CD4-positive, alpha-beta memory T cell (primary cell): ENCODE measurements around the gene TRMT5. TPM values are rescaled to one million over a fixed set of nuclear protein-coding genes. Genes with fewer than 3 reads are reported as not detected.

Experiments used
- CTCF ChIA-PET: fragments of 350-600 bp; sonication (Branson Sonifier 250); formaldehyde crosslinking; loops from one replicate; lab custom pipeline; 2021; ENCODE audit warnings: inconsistent platforms; ENCODE audit not compliant: partially characterized antibody; lab: Charles Lee
- POLR2A ChIA-PET: fragments of 350-600 bp; sonication (Branson Sonifier 250); formaldehyde crosslinking; loops from one replicate; lab custom pipeline; 2021; ENCODE audit not compliant: partially characterized antibody; lab: Charles Lee
- DNase-seq, 5 donors: peaks; one replicate each; pipeline versions ENCODE4 v3.0.0 to v3.0.0-alpha.2; 2020 to 2022; ENCODE audit warnings: mixed read lengths in 1 of 5
- H3K27ac ChIP-seq: one replicate; pipeline ENCODE4 v1.7.0; 2013; ENCODE audit warnings: low read depth, low read length
- H3K27me3 ChIP-seq: 2 replicates; pipeline ENCODE4 v1.7.0; 2013; ENCODE audit warnings: mild to moderate bottlenecking, low read length, moderate library complexity; ENCODE audit not compliant: insufficient read depth
- H3K36me3 ChIP-seq: 2 replicates; pipeline ENCODE4 v1.7.0; 2013; ENCODE audit warnings: mild to moderate bottlenecking, low read length, moderate library complexity; ENCODE audit not compliant: insufficient read depth
- H3K4me1 ChIP-seq: 2 replicates; pipeline ENCODE4 v1.7.0; 2013; ENCODE audit warnings: mild to moderate bottlenecking, low read length, moderate library complexity; ENCODE audit not compliant: insufficient read depth
- H3K4me3 ChIP-seq, 2 donors: one replicate each; pipeline ENCODE4 v1.7.0; 2013; ENCODE audit warnings: low read length in 2 of 2, mild to moderate bottlenecking in 1 of 2
- H3K9me3 ChIP-seq, 2 donors: one replicate each; pipeline ENCODE4 v1.7.0; 2013; ENCODE audit warnings: low read length in 2 of 2, control low read depth in 1 of 2; ENCODE audit not compliant: control insufficient read depth in 1 of 2
- H3K27ac Mint-ChIP-seq, 7 donors: one replicate each; pipeline ENCODE4 v1.8.0; 2020 to 2021; ENCODE audit warnings: mixed read lengths in 7 of 7, mild to moderate bottlenecking in 6 of 7, inconsistent platforms in 3 of 7, moderate library complexity in 3 of 7
- H3K27me3 Mint-ChIP-seq, 2 donors: one replicate each; pipeline ENCODE4 v1.8.0; 2020 to 2021; ENCODE audit warnings: mixed read lengths in 2 of 2
- H3K36me3 Mint-ChIP-seq, 2 donors: one replicate each; pipeline ENCODE4 v1.8.0; 2020 to 2021; ENCODE audit warnings: mixed read lengths in 2 of 2, inconsistent platforms in 1 of 2, mild to moderate bottlenecking in 1 of 2
- H3K4me1 Mint-ChIP-seq, 4 donors: one replicate each; pipeline ENCODE4 v1.8.0; 2020 to 2021; ENCODE audit warnings: mixed read lengths in 4 of 4, mild to moderate bottlenecking in 1 of 4
- H3K4me3 Mint-ChIP-seq, 8 donors: one replicate each; pipeline ENCODE4 v1.8.0; 2020 to 2021; ENCODE audit warnings: mixed read lengths in 8 of 8, mild to moderate bottlenecking in 7 of 8, moderate library complexity in 6 of 8, inconsistent platforms in 3 of 8
- H3K9me3 Mint-ChIP-seq, 8 donors: one replicate each; pipeline ENCODE4 v1.8.0; 2020 to 2021; ENCODE audit warnings: mixed read lengths in 8 of 8, mild to moderate bottlenecking in 5 of 8, inconsistent platforms in 3 of 8, moderate library complexity in 1 of 8
- intact Hi-C: fragments of 100-400 bp; cut with micrococcal nuclease; formaldehyde crosslinking; loops from one replicate; pipeline ENCODE4 v1.15.1; 2023
- polyA plus RNA-seq, 2 donors: library from polyadenylated mRNA; unstranded; fragments of 300-500 nt; fragmentation: Illumina TruSeq; gene quantifications; one replicate each; pipeline ENCODE4 v1.2.3, GENCODE V29; 2021
- total RNA-seq, 2 experiments: library from RNA; stranded (reverse); gene quantifications; one replicate each; pipeline ENCODE4 v1.2.3, GENCODE V29; 2021

The TRMT5 gene
- total and polyA plus RNA-seq, 4 experiments from 2014 or later = 4.3 to 11.8 (median 7.7) TPM

DNA sequence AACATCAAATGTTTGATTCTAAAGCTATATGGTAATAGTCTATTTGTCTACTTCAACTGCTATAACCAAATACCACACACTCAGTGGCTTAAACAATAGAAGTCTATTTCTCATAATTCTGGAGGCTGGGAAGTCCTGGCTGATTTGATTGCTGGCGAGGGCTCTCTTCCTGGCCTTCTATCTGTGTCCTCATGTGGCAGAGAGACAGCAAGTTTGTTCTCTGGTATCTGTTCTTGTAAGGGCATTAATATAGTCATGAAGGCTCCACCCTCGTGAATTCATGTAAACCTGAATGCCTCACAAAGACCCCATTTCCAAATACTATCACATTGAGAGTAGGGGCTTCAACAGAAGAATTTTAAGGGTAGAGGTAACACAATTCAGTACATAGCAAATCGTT, 34.1 kb downstream of the TRMT5 start:
- intact Hi-C loops = no loop called here
- Histone ChIP-seq H3K36me3 (no peaks in the 10 kb centered on the region), H3K27me3 (no peaks in the 10 kb centered on the region), H3K4me3 (no peak overlapping the region), H3K27ac (no peak overlapping the region), H3K4me1 (no peaks in the 10 kb centered on the region), H3K9me3 (no peaks in the 10 kb centered on the region)
- Mint-ChIP-seq H3K9me3 (peaks cover 0 to 3% (median 0%) of the 10 kb centered on the region in 8 donors), H3K4me3 (no peak overlapping the region), H3K27ac (no peak overlapping the region), H3K36me3 (peaks cover 6 to 16% of the 10 kb centered on the region in 2 donors), H3K4me1 (peaks cover 0 to 1% (median 0%) of the 10 kb centered on the region in 4 donors), H3K27me3 (no peaks in the 10 kb centered on the region)
- DNase-seq = no peak
- ChIA-PET POLR2A (no interaction called here), CTCF (interaction anchor here (0.5 kb wide), 1 partner anchor 132 kb away, joined by 3 read pairs; no protein-coding TSS in a partner anchor)

DNA sequence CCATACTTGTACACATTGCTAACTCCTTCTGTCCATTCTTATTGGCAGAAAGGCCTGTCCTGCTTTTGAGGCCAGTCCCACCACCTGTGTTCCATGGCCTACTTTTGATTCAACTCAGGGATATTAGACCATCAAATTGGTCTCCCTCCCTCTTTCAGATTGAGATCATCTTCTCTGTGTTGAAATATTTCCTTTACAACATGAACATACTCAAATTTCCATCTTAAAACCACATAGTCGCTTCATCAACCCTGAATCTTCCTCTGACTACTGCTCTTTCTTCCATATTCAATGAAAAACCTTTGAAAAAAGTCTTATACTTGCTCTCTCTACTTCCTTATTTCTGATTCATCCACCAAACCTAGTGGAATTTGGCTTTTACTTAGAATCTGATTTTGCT, 34.9 kb downstream of the TRMT5 start:
- intact Hi-C loops = no loop called here
- no peak overlapping the region for H3K27ac Mint-ChIP-seq
- Histone ChIP-seq H3K4me3 (no peak overlapping the region), H3K27ac (no peak overlapping the region), H3K9me3 (no peaks in the 10 kb centered on the region), H3K4me1 (no peaks in the 10 kb centered on the region), H3K36me3 (no peaks in the 10 kb centered on the region), H3K27me3 (no peaks in the 10 kb centered on the region)
- no peak for DNase-seq
- H3K27me3 Mint-ChIP-seq = no peaks in the 10 kb centered on the region
- H3K4me1 Mint-ChIP-seq = peaks cover 0 to 1% (median 0%) of the 10 kb centered on the region in 4 donors
- POLR2A ChIA-PET = no interaction called here
- H3K4me3 Mint-ChIP-seq = no peak overlapping the region
- H3K36me3 Mint-ChIP-seq = peaks cover 6 to 21% of the 10 kb centered on the region in 2 donors
- peaks cover 0 to 3% (median 0%) of the 10 kb centered on the region in 8 donors for H3K9me3 Mint-ChIP-seq
- CTCF ChIA-PET = no interaction called here

DNA sequence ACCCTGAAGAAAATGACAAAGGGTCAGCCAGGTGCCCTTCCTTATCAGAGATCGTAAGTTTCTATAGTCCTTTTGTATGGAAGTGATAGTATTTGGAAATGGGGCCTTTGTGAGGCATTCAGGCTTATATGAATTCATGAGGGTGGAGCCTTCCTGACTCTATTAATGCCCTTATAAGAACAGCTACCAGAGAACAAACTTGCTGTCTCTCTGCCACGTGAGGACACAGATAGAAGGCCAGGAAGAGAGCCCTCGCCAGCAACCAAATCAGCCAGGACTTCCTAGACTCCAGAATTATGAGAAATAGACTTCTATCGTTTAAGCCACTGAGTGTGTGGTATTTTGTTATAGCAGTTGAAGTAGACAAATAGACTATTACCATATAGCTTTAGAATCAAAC, 36.7 kb downstream of the TRMT5 start:
- H3K36me3 Mint-ChIP-seq = peaks cover 6 to 19% of the 10 kb centered on the region in 2 donors
- no peak overlapping the region for H3K27ac Mint-ChIP-seq
- H3K27me3 Mint-ChIP-seq = no peaks in the 10 kb centered on the region
- H3K4me1 Mint-ChIP-seq = peaks cover 0 to 1% (median under 1%) of the 10 kb centered on the region in 4 donors
- H3K4me3 Mint-ChIP-seq = no peak overlapping the region
- H3K4me3 ChIP-seq = no peak overlapping the region
- H3K4me1 ChIP-seq = no peaks in the 10 kb centered on the region
- ChIA-PET CTCF (no interaction called here), POLR2A (no interaction called here)
- H3K27ac ChIP-seq = no peak overlapping the region
- no peaks in the 10 kb centered on the region for H3K9me3 ChIP-seq
- intact Hi-C loops = no loop called here
- DNase-seq = no peak
- H3K9me3 Mint-ChIP-seq = peaks cover 0 to 4% (median 0%) of the 10 kb centered on the region in 8 donors
- H3K27me3 ChIP-seq = no peaks in the 10 kb centered on the region
- no peaks in the 10 kb centered on the region for H3K36me3 ChIP-seq

DNA sequence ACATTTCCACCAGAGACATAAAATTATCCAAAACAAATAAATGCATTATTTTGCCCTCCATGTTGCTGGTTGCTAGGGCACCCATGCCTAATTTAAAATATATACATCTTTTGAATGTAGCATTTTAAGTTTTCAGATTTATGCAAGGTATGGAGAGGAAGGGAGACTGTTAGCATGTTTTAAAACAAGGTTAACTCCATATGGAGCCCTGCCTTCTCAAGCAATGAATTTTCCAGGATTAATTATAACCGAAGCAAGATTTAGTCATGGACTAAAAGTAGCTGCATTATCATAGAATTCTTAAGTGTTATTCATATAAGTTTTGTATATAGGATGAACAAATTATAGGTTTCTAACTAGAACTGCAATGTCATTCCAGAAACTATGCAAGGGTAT, 37.2 kb downstream of the TRMT5 start:
- Mint-ChIP-seq H3K36me3 (peaks cover 6 to 20% of the 10 kb centered on the region in 2 donors), H3K27me3 (no peaks in the 10 kb centered on the region), H3K27ac (no peak overlapping the region), H3K9me3 (peaks cover 0 to 4% (median 0%) of the 10 kb centered on the region in 8 donors), H3K4me1 (peaks cover 0 to 2% (median under 1%) of the 10 kb centered on the region in 4 donors), H3K4me3 (no peak overlapping the region)
- CTCF ChIA-PET = interaction anchor here (0.6 kb wide), 1 partner anchor 109 kb away, joined by 3 read pairs; no protein-coding TSS in a partner anchor
- no peaks in the 10 kb centered on the region for H3K27me3 ChIP-seq
- no peaks in the 10 kb centered on the region for H3K9me3 ChIP-seq
- intact Hi-C loops = no loop called here
- H3K4me1 ChIP-seq = no peaks in the 10 kb centered on the region
- no peak for DNase-seq
- H3K4me3 ChIP-seq = no peak overlapping the region
- no peak overlapping the region for H3K27ac ChIP-seq
- POLR2A ChIA-PET = no interaction called here
- no peaks in the 10 kb centered on the region for H3K36me3 ChIP-seq

DNA sequence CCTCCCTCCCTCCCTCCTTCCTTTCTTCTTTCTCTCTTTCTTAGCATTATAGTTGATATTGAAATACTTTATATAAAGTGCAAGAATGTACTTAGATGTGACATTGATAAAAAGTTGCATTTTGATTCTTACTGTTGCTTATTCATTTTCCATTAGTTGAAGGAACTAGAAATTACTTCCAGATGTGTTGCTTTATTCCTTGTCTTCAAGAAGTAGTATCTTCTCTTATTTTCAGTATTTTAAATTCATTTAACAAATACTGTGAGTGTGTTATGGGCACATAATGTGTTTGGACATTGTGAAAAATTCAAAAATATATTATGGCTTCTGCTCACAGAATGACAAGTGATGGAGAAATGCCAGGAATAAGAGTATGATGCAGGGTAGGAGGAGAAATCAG, 45.6 kb downstream of the TRMT5 start:
- intact Hi-C loops = no loop called here
- no peak overlapping the region for H3K27ac Mint-ChIP-seq
- H3K27me3 Mint-ChIP-seq = no peaks in the 10 kb centered on the region
- CTCF ChIA-PET = no interaction called here
- H3K4me3 Mint-ChIP-seq = no peak overlapping the region
- no peak overlapping the region for H3K4me3 ChIP-seq
- no peaks in the 10 kb centered on the region for H3K9me3 ChIP-seq
- H3K36me3 ChIP-seq = no peaks in the 10 kb centered on the region
- H3K4me1 Mint-ChIP-seq = peaks cover 0 to 4% (median 0%) of the 10 kb centered on the region in 4 donors
- no peaks in the 10 kb centered on the region for H3K4me1 ChIP-seq
- peaks cover 0 to 5% (median under 1%) of the 10 kb centered on the region in 8 donors for H3K9me3 Mint-ChIP-seq
- no peak overlapping the region for H3K27ac ChIP-seq
- POLR2A ChIA-PET = no interaction called here
- H3K36me3 Mint-ChIP-seq = peaks cover 4 to 19% of the 10 kb centered on the region in 2 donors
- DNase-seq = no peak
- no peaks in the 10 kb centered on the region for H3K27me3 ChIP-seq

DNA sequence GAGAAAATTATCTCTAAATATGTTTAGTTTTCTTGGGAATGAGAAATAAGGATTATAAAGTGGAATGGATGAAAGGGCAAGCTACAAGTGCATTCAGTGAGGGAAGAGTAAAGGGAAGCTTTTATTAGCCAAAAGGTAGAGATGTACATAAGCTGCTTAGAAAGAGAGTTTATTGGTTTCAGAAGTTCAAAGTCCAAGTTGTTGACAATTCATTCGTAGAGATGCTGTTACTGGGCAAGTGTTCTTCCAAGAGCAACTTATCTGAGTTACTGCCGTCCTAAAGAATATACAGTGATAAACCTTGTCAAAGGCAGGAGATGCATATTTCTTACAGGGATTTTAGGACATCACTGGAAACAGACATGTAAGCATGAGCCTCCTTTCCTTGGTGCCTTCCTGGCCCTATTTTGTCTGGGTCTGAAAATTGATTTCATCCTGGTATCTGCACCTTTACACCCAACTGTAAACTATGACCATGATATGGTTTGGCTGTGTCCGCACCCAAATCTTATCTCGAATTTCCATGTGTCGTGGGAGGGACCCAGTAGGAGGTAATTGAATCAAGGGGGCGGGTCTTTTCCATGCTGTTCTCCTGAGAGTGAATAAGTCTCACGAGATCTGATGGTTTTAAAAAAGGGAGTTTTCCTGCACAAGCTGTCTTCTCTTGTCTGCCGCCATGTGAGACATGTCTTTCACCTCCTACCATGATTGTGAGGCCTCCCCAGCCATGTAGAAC, 46.8 kb downstream of the TRMT5 start:
- H3K36me3 Mint-ChIP-seq = peaks cover 4 to 13% of the 10 kb centered on the region in 2 donors
- intact Hi-C loops = no loop called here
- CTCF ChIA-PET = no interaction called here
- H3K9me3 Mint-ChIP-seq = peaks cover 0 to 5% (median 0%) of the 10 kb centered on the region in 8 donors
- H3K4me1 Mint-ChIP-seq = peaks cover 0 to 2% (median 0%) of the 10 kb centered on the region in 4 donors
- POLR2A ChIA-PET = no interaction called here
- Histone ChIP-seq H3K36me3 (no peaks in the 10 kb centered on the region), H3K27me3 (no peaks in the 10 kb centered on the region), H3K27ac (no peak overlapping the region), H3K4me1 (no peaks in the 10 kb centered on the region), H3K4me3 (no peak overlapping the region), H3K9me3 (no peaks in the 10 kb centered on the region)
- no peak overlapping the region for H3K4me3 Mint-ChIP-seq
- no peak for DNase-seq
- no peaks in the 10 kb centered on the region for H3K27me3 Mint-ChIP-seq
- no peak overlapping the region for H3K27ac Mint-ChIP-seq

DNA sequence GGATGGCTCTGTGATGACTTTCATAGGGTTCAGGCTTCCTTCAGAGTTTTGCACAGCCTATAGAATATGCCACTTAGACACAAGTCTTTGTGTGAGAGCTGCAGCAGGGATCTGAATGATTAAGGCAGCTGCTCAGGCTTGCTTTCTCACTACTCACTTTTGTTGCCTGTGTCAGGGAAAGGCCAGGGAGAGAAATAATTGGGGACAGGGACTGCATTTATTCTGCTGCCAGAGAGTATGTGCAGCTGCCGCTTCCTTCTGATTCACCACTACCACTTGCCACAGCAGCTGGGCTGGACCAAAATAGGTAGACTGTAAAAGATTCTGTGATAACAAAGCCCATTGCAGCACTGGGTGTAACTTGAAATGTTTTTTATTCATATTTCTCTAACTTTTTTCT, 49.7 kb downstream of the TRMT5 start:
- no peaks in the 10 kb centered on the region for H3K27me3 Mint-ChIP-seq
- peaks cover 0 to 5% (median 0%) of the 10 kb centered on the region in 8 donors for H3K9me3 Mint-ChIP-seq
- DNase-seq = no peak
- H3K36me3 Mint-ChIP-seq = peaks cover 3 to 15% of the 10 kb centered on the region in 2 donors
- no peak overlapping the region for H3K4me3 Mint-ChIP-seq
- peaks cover 0 to 2% (median 0%) of the 10 kb centered on the region in 4 donors for H3K4me1 Mint-ChIP-seq
- H3K36me3 ChIP-seq = no peaks in the 10 kb centered on the region
- no peaks in the 10 kb centered on the region for H3K4me1 ChIP-seq
- ChIA-PET CTCF (no interaction called here), POLR2A (no interaction called here)
- no peaks in the 10 kb centered on the region for H3K9me3 ChIP-seq
- no peak overlapping the region for H3K27ac ChIP-seq
- no peaks in the 10 kb centered on the region for H3K27me3 ChIP-seq
- intact Hi-C loops = no loop called here
- H3K4me3 ChIP-seq = no peak overlapping the region
- H3K27ac Mint-ChIP-seq = no peak overlapping the region
